GM19395 (cell line): ENCODE measurements around the gene LRMDA.

Experiments
- ATAC-seq: cut with Tn5 transposase; IDR thresholded peaks from one replicate; pipeline ENCODE4 v1.9.1; 2021; ENCODE audit warnings: mild to moderate bottlenecking, moderate library complexity; ENCODE audit not compliant: unreplicated experiment

LRMDA gene

DNA sequence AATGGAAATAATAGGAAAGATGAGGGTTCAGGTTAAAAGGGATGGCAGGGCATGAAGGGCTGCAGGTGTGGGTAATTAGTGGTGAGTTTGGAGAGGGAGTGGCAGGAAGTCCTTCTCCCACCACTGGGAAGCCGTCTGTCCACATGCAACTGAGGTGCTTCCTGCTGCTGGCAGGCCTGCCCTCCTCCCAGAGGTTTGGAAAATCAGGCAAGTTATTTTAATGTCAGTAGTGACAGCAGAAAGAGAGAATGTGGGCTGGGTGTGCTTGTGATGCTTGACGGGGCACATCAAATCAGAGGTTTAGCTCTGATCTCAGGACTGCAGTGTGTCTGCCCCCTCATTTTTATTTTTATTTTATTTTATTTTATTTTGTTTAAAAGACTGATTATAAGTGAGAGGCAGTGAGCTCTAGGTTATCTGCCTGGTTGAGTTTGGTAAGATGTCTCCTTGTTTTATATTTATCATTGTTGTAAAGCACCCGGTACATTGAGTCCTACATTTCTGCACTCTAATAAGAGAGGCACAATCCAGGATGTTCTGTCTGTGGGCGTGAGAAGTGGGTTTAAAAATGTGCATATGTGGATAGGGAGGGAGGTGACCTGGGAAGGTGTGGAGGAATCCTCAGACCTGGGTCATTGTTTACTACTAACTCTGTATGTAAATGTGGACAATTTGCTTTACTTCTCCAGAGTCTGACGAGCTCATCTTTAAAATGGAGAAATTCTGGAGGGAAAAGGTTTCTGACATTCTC, 504.4 kb downstream of the LRMDA start:
- no peak for ATAC-seq

DNA sequence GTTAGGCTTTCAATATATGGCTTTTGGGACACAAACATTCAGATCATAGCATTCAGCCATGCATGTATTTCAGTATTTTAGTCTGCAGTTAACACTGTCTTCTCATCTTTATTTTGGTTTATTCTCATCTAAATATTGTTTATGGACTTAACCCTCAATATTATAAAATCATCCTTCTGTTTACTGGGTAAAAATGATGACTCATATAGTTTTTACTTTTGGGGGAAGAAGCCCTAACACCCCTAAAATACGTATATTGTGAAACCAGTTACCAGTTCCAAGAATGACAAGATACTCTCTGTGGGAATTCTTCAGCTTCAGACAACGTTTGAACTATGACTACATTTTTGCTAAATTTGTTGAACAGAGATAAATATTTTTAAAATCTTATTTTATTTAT, 505.4 kb downstream of the LRMDA start:
- ATAC-seq: no peak

DNA sequence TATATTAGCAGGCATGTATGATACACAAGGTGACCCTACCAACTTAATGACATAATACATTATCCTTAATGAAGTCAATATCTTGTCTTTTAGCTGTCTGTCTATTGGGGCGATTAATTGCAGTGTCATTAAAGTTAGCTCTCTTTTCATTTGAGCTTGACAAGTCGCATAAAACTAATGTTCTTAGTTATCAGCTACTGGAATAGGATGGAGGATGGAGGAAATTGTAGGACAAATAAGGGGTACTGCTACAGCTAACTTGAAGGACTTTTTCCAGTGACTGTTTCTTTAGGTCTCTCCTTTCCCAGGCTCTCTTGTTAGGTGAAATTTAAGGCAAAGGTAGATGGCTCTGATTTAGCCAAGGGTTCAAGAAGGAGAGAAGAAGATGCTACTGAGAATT, 506.4 kb downstream of the LRMDA start:
- ATAC-seq: no peak

DNA sequence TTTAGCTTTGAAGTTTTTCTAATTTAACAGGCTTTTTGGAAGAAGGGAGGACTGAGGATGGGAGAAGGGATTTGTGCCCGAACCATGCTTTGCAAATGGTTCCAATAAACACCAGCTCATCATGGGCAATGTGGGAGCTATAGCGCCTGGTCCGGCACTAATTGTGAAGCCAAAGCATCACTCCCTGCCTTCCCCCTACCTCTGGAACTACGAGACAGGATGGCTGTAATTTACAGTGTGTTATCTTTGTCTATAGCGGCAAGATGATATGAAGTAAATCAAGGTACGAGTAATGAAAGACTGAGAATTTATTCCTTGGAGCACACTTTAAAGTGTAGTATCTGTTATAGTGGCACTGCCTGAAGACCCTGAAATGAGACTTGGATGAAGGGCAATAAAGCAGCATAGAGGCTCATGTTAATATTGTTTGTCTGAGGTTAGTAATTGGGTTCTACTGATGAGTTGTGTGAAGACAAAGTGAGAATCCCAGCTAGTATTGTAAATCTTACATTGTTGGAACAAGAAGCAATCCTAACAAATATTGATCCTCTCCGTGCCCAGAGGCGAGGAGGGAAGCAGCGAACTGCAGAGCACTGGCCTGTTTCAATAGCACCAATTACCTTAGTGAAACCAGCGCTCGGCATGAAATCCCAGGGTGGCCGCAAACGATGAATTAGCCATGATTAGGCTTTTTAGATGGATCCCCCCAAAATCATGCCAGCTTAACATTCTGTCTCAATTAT, 507.1 kb downstream of the LRMDA start:
- ATAC-seq: no peak

DNA sequence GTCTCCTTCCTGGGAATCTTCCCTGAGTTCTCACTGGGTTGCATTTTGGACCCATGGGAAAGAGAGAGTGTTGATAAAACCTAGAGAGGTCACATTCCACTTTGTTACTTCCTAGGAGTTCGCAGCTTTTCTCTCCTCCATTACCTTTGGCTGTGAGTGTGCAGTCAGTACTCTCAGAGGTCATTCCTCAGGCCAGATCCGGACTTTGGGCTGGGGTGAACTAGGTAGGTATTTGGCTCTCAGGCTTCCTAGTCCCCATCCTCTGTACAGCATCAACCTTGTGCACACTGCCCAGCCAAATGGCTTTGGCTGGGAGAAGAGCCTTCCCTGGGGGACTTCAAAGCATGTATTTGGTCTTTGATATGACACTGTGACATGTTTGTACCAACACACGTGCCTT, 508.1 kb downstream of the LRMDA start:
- ATAC-seq: no peak

DNA sequence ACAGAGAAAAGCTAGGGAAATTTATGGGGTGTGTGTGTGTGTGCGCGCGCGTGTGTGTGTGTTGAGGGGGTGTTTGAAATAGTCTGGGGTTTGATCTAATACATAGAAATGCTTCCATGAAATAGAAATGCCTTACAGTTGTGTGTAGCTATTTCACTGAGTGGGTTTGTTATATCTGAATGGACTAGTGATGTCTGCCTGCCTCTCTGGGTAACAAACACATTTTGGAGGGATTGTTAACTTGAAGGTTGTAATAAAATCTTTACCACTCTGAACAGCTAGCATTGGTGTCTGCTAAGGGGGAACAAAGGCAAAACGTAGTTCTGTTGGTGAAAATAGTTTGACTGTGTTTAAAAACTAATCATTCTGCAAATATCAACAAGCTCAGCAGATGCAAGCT, 509.3 kb downstream of the LRMDA start:
- no peak for ATAC-seq

DNA sequence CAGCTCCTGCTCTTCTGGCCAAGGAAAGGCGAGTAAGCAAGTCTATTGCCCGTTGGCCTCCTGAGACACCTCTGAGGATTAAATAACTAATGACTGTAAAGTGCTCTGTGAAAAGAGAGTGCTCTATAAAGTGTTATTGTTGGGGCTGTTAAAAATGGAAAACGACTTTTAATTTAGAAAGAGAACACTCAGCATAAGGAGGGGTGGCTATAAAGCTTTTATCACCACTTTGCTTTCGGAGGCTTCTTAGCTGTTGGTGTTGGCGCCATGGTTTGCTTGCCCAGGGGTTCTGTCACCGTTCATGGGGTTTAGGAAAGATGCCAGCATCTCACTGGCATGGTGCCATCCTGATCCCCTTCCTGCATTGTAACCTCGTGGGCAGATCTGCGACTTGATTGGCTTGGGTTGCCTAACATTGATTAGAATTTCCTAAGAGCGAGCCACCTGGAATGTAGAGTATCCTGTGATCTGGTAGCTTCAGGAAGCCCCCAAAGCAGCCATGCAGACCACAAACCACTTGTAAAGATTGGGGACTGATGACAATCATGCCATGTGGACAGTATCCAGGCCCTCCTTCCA, 509.9 kb downstream of the LRMDA start:
- ATAC-seq: no peak

DNA sequence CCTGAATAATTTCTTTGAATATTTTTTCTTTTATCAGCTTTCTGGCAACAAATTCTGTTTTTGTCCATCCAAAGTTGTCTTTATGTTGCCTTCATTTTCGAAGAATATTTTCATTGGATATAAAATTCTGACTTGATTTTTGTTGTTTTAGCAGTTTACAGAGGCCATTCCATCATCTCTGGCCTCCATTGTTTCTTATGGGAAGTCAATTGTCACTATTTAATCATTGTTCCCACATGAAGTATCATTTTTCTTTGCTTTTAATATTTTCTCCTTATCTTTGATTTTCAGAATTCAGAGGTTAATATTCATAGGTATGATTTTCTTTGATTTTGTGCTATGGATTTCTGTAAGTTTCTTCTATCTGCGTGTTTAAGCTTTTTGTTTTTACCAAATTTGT, 512.6 kb downstream of the LRMDA start:
- ATAC-seq: no peak

DNA sequence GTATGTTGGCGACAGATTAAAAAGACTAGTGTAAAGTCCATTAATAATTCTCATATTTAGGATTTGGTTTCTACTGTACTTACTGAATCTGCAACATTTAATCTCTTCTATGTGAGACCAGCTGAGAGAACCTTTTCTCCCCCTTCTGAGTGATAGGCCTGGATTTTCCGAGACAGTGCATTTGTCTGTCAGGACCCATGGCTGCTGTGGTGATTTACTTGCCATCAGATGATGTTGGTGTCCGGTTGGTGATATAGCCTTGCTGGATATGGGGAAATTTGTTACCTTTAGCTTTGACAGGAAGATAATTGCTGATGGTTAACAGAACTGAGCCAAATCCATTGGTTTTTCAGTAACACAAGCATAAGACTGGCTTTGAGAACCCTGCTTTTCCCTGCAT, 517.2 kb downstream of the LRMDA start:
- no peak for ATAC-seq

DNA sequence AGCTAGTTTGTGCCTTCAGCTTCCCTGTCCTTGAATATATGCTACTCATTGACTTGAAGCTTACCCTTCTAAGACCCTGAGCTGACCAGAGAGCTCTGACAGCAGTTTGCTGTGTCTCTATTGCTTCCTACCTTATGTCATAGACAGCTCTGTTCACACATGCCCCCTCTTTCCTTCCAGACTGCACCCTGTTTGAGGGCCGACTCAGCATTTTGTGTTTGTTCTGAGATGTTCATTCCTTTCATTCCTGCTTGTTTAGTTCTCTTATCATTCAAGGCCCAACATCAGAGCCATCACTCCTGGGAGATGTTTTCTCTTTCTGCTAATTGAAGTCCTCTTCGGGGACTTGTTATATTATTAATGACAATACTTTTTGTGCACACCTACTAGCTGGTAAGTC, 518.9 kb downstream of the LRMDA start:
- ATAC-seq: no peak

DNA sequence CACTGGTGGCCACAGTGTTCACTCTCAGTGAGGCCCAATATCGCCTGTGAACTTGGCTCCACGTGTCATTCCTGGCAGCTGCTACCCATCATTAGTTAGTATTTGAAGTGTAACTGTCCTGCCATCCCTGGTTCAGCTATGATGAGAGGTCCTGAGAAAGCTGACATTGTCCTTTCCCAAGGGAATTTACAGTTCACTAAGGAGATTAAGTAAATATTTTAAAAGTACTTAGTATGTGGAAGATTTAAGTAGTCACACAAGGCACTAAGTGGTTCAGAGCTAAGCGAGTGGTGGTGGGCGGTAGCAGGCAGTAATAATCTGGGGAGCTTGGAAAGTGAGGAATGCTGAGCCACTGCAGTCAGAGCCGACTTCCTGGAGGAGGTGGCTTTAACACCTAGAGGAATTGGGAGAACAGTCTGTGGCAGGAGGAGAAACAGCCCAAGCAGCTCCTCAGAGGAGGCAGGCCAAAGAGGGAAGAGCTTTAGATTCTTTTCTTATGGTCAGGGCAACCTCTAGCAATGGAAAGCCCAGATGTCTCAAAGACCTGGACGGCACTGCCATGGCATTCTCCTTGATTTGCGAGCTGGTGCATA, 519.7 kb downstream of the LRMDA start:
- no peak for ATAC-seq

DNA sequence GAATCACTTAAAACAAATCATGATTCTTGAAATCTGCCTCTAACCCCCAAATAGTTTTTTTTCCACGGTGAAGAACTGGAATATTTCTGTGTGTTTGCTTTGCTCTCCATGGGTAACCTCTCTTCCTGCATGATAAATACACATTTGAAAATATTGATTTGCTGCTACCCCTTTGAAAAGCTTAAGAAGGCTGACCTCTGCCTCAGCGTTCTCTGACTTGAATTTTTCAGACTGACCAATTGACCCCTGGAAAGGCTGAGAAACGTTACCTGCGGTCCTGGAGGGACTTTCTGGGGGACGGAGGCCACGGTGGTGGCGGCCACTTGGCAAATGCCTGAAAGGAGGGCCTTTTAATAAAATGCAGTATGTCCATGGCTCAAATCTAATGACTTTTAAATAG, 520.2 kb downstream of the LRMDA start:
- no peak for ATAC-seq

DNA sequence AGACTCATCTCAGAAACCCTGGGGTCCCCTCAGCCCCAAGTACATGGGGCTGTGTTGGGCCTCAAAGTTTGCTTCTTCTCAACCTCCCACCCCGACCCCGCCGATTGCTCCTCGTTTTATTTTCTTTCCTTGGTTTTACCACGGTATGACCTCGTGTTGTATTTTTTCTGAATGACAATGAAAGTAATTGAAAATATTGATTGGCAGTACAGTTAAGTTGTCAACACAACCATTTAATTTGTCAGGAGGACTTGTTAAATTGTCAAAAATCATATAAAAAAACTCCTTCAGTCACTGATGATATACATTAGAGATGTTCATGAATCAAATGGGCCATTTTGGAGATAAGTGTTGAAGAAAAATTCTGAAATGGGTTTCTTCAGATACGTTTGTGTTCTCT, 520.7 kb downstream of the LRMDA start:
- no peak for ATAC-seq

DNA sequence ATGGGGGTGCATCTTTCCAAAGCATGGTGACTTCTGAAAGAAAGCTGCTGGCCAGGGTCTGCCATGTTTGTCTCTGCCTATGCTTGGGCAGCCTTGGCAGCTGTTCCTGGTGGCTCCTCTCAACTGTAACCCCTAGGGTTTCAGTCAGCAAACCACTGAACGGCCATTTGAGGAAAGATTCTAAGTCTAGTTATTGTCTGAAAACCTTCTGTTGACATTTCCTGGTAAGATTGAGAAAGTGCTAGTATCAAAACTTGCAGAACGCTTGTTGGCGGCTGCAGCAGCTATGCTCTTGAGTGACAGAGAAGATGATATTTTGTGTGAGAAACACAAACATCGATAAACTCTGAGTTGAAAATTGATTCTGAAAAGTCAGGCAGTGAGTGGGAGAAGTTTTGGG, 523.1 kb downstream of the LRMDA start:
- ATAC-seq: no peak

DNA sequence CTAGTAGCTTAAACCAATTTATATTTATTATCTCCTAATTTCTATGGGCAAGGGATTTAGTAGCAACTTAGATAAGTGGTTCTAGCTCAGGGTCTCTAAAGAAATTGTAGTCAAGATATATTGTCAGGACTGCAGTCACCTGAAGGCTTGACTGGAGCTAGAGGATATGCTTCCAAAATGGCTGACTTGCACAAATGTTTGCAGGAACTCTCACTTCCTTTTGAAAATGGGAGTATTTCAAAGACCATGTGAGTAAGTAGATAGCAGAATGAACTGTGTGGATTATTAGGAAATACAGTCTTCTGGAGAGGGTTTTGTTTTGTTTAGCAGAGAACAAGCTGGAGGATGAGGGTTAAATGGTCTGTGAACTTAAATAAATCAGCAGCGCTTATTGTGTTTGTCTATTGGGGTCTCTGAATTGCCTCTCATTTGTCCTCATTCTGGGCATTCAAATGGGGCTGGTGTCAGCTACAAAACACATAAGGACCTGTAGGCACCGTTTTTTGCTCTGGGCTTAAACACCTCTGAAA, 524.6 kb downstream of the LRMDA start:
- ATAC-seq: no peak

DNA sequence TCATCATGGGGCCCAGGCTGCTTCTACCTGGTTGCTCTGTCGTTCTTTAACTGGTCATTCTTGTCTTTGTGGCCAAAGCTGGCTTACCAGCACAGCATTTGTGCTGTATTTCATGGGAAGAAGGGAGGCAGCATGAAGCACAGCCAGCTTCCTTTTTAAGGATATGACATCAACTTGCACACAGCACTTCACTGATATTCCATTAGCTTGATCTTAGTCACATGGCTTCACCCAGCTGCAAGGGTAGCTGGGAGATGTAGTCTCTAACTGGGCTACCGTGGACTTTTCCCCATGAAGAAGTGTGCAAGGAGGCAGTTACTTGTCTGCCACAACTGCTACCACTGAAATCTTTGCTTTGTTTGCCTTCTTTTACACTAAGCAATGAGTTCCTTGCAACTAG, 525.2 kb downstream of the LRMDA start:
- ATAC-seq: no peak

DNA sequence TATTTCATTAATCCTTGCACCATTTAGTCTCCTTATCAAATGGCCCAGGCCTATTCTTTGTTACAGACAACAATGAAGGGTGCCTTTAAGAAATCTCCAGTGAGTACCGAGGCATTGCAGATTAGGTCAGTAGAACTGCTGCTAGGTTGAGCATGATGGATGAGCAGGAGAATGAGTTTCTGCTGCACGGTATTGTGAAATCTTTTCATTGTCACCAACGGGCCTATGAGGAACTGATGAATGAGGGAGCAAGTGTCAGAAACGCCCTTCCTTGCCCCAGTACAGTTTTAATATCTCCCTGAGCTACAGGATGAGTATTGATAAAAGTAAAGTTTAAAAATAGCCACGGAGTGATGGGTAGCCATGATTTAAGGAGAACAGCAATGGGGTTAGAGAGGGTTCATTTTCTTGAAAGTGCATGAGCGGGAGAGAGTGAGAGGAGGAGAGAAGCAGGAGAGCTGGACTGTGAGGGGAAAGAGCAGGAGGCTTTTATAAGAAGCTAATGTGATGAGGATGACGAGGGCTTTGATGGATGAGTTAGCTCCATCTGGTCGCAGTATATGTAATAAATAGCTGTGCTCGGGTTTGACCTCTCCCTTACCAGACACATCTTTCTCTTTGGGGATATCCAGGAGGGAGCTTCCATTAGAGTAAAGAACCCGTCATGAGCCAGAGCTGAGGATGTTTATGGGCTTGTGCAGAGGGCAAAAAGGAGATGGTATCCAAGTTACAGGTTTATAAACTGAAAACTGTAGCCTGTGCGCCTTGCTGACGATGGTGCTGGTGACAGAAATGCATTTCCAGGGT, 526.1 kb downstream of the LRMDA start:
- ATAC-seq: no peak

DNA sequence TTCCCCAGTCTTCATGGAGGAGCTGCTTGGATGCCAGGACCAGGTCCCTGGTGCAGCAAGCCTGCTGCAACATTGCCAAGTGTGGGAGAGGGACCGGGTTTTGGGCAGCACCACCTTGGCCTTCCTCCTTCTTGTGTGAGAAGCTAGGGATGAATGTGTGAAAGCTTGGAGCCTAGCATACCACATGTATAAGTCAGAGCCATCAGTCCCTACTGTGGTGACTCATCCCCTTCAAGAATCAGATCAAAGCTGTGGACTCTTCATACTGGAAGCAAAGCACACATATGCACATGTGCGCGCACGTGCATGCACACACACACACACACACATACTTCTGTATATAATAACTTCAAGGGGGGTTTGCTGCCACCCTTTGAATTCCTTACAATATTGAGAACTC, 527.8 kb downstream of the LRMDA start:
- no peak for ATAC-seq

DNA sequence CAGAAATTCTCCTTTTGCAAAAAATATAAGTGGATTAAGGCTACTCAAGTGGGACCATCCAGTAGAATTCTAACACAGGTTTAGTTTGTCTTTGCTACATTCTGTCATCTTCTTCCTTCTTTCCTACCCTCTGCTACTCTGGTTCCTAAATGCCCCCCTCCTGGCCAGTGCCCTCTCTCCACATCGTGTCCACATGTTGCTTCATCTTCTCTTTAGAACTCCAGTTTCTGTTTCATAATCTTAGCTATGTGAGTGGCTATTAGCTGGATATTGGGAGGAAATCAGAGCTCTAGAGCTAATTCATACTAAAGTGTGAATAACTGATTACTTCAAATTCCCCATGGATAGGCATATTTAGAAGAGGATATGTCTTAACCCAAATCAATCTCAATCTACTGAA, 528.5 kb downstream of the LRMDA start:
- no peak for ATAC-seq

DNA sequence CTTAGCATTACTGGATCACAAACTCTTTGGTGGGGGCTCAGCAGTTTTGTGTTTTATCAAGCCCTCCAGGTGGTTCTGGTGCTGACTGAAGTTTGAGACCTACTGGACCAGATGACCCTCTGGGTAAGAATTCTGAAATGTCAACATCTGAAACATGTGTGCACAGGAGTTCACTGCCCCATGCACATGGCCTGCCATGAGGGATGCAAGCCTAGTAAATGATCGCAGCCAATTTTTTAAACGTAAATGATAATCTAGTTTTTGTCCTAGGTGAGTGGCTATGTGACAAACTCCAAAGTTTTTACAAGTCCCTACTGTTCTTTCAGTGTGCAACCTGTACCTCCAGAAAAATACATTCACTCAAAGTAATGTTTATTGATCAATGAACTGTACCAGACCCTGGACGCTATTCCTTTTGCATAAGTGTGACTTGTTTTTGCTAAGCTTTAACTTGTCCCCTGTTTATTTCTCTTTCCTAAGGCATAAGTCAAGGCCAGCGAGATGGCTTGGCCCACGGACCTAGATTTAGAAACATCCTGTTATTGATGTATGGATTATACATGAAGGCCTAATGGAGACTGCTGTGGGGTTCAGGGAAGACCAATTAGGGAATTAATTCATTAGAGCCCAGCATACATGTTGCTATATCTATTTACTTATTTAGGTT, 531.1 kb downstream of the LRMDA start:
- no peak for ATAC-seq
